Osteoblast (primary cell): Measurements from ENCODE around the gene PLXDC2. TPM values are rescaled to one million over a fixed set of nuclear protein-coding genes. Genes with fewer than 3 reads are reported as not detected.

Source experiments
- DNase-seq: peaks from one replicate; pipeline ENCODE4 v3.0.0; 2011; ENCODE audit warnings: low spot score, mixed read lengths; ENCODE audit not compliant: insufficient read length; ENCODE audit errors: missing footprints
- H2AFZ ChIP-seq: 2 replicates; pipeline ENCODE4 v1.6.0; 2011; ENCODE audit warnings: mild to moderate bottlenecking, low read length
- H3K27ac ChIP-seq: 2 replicates; pipeline ENCODE4 v1.5.1; 2011; ENCODE audit warnings: mild to moderate bottlenecking, low read depth, low read length, moderate library complexity
- H3K27me3 ChIP-seq: 2 replicates; pipeline ENCODE4 v1.6.0; 2012; ENCODE audit warnings: mild to moderate bottlenecking, control low read depth, inconsistent platforms, low read length, moderate library complexity; ENCODE audit not compliant: insufficient read depth
- H3K36me3 ChIP-seq: 2 replicates; pipeline ENCODE4 v1.5.1; 2011; ENCODE audit warnings: mild to moderate bottlenecking, low read length, control low read depth, moderate library complexity; ENCODE audit not compliant: insufficient read depth
- H3K4me1 ChIP-seq: 2 replicates; pipeline ENCODE4 v1.5.1; 2011; ENCODE audit warnings: mild to moderate bottlenecking, low read length, control low read depth, moderate library complexity; ENCODE audit not compliant: insufficient read depth
- H3K4me2 ChIP-seq: 2 replicates; pipeline ENCODE4 v1.6.0; 2011; ENCODE audit warnings: mild to moderate bottlenecking, low read length; ENCODE audit not compliant: insufficient read depth
- H3K4me3 ChIP-seq: fragments of 200-600 bp; sonication (generic); 3 replicates; pipeline ENCODE4 v1.5.1; 2012; ENCODE audit warnings: mild to moderate bottlenecking, low read length, inconsistent platforms; ENCODE audit not compliant: insufficient read depth
- H3K79me2 ChIP-seq: 2 replicates; pipeline ENCODE4 v1.6.0; 2012; ENCODE audit warnings: mild to moderate bottlenecking, low read length, control low read depth, inconsistent platforms; ENCODE audit not compliant: insufficient read depth
- H3K9me3 ChIP-seq: 2 replicates; pipeline ENCODE4 v1.5.1; 2011; ENCODE audit warnings: low read depth, low read length, control low read depth
- H4K20me1 ChIP-seq: 2 replicates; pipeline ENCODE4 v1.6.0; 2012; ENCODE audit warnings: mild to moderate bottlenecking, low read length, control low read depth; ENCODE audit not compliant: insufficient read depth
- total RNA-seq: library from RNA; depleted of rRNA; stranded (reverse); fragments of >200 nt; gene quantifications from 2 replicates; pipeline ENCODE4 v1.2.3, GENCODE V29; 2012
- TF ChIP-seq, protein P1 (sequence below): IDR thresholded peaks from 2 replicates; pipeline ENCODE4 v1.5.1; 2011; ENCODE audit warnings: mild to moderate bottlenecking, low read depth, low read length, moderate library complexity; ENCODE audit errors: extremely low read depth

PLXDC2 gene
- total RNA-seq, 1 donor = 63.3 TPM

DNA sequence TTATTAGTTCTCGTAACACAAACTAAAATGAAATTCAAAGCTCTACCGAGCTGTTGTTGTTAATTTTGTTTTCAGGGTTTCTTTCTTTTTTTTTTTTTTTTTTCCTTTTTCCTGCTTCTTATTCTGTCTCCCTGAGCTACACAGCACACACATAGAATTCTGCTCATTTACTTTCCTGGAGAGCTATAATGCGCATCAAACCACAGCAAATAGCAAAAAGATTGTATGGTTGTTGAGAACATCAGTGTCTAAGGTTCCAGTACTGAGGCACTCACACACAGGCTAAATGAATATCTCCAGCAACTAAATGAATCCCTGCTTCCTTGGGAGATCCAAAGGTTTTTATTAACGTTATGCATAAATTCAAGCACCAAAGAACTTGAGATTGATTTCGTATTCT lies 418.3 kb downstream of the PLXDC2 start:
- Histone ChIP-seq H3K27me3 (no peaks in the 10 kb centered on the region), H3K9me3 (peaks cover 3% of the 10 kb centered on the region), H3K4me3 (no peak overlapping the region), H3K4me2 (no peak overlapping the region), H4K20me1 (no peaks in the 10 kb centered on the region), H3K79me2 (no peaks in the 10 kb centered on the region), H2AFZ (no peak overlapping the region), H3K4me1 (no peaks in the 10 kb centered on the region), H3K27ac (no peak overlapping the region), H3K36me3 (no peaks in the 10 kb centered on the region)
- TF ChIP-seq, protein P1, sequence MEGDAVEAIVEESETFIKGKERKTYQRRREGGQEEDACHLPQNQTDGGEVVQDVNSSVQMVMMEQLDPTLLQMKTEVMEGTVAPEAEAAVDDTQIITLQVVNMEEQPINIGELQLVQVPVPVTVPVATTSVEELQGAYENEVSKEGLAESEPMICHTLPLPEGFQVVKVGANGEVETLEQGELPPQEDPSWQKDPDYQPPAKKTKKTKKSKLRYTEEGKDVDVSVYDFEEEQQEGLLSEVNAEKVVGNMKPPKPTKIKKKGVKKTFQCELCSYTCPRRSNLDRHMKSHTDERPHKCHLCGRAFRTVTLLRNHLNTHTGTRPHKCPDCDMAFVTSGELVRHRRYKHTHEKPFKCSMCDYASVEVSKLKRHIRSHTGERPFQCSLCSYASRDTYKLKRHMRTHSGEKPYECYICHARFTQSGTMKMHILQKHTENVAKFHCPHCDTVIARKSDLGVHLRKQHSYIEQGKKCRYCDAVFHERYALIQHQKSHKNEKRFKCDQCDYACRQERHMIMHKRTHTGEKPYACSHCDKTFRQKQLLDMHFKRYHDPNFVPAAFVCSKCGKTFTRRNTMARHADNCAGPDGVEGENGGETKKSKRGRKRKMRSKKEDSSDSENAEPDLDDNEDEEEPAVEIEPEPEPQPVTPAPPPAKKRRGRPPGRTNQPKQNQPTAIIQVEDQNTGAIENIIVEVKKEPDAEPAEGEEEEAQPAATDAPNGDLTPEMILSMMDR = no peak
- no peak for DNase-seq

DNA sequence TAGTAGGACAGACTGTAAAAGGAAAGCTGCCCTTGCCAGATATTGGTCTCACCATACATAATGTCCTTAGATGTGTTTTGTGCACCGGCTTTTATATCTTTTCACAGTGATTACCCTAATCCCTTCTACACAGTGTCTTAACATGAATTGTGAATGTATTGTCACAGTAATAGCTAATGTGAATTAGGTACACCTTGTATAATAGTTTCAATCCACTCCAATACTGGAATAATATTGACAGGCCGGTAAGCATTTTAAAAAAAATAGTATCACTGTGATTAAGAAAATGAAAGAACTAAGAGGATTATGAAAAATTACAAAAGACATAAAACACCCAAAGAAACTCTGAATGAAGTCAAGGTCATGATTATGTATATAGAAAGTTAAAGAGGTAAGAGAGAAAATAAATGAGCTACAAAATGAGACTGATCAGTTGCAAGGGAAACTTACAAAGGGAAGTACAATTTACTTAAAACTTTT lies 420.9 kb downstream of the PLXDC2 start:
- no peaks in the 10 kb centered on the region for H3K4me1 ChIP-seq
- DNase-seq = no peak
- H3K79me2 ChIP-seq = no peaks in the 10 kb centered on the region
- no peaks in the 10 kb centered on the region for H4K20me1 ChIP-seq
- H3K36me3 ChIP-seq = no peaks in the 10 kb centered on the region
- TF ChIP-seq, protein P1 = no peak
- no peak overlapping the region for H3K4me3 ChIP-seq
- H3K27me3 ChIP-seq = no peaks in the 10 kb centered on the region
- H3K27ac ChIP-seq = no peak overlapping the region
- peaks cover 3% of the 10 kb centered on the region for H3K9me3 ChIP-seq
- H2AFZ ChIP-seq = no peak overlapping the region
- H3K4me2 ChIP-seq = no peak overlapping the region

DNA sequence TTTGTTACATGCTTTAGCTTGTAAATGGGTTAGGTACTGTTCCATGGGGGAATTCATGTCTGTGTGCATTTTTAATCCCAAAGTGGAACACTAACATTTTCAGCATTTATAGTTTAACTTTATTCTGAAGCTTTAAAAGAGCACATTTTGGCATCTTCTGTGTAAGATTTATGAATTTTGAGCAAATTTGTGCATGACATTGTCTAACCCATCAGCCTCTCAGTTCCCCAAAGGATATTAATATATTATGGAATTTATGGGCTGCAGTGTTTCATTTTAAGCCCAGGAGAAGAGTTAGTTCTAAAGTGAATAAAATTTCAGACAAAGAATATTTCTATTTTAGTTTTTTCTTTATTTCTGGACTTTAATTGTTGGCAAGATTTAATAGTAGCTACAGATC lies 421.4 kb downstream of the PLXDC2 start:
- Histone ChIP-seq H3K9me3 (peaks cover 3% of the 10 kb centered on the region), H3K4me3 (no peak overlapping the region), H3K4me1 (no peaks in the 10 kb centered on the region), H3K36me3 (no peaks in the 10 kb centered on the region), H3K27ac (no peak overlapping the region), H3K79me2 (no peaks in the 10 kb centered on the region), H4K20me1 (no peaks in the 10 kb centered on the region), H3K27me3 (no peaks in the 10 kb centered on the region), H3K4me2 (no peak overlapping the region), H2AFZ (no peak overlapping the region)
- TF ChIP-seq, protein P1 = no peak
- no peak for DNase-seq

DNA sequence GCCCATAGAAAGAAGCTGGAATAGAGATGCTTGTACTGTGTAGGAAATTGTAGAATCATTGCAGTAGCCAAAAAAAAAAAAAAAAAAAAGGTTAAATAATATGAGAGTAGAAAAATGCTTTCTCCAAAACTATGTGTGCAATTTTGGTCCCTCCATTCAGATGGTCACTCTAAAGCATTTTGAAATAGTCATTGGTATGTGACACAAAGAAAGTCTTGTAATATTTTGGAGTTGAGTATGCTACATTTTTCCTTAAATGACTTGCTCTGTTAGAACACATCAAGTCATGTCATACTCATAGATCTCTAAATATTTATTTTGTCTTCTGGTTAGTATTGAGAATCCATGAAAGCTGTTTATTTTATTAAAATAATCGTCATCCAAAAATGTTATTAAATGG lies 424.4 kb downstream of the PLXDC2 start:
- H3K79me2 ChIP-seq = no peaks in the 10 kb centered on the region
- no peak for DNase-seq
- no peak overlapping the region for H3K4me3 ChIP-seq
- H3K27ac ChIP-seq = no peak overlapping the region
- H3K36me3 ChIP-seq = no peaks in the 10 kb centered on the region
- H3K4me2 ChIP-seq = no peak overlapping the region
- H3K27me3 ChIP-seq = no peaks in the 10 kb centered on the region
- H4K20me1 ChIP-seq = no peaks in the 10 kb centered on the region
- no peak overlapping the region for H2AFZ ChIP-seq
- H3K4me1 ChIP-seq = no peaks in the 10 kb centered on the region
- TF ChIP-seq, protein P1 = no peak
- peaks cover 3% of the 10 kb centered on the region for H3K9me3 ChIP-seq
